ENCODE results near the gene SGTA. TPM values are rescaled to one million over a fixed set of nuclear protein-coding genes. Genes with fewer than 3 reads are reported as not detected.

Gene SGTA
- total RNA-seq, 1 experiment from 2014 or later = 109 TPM

DNA sequence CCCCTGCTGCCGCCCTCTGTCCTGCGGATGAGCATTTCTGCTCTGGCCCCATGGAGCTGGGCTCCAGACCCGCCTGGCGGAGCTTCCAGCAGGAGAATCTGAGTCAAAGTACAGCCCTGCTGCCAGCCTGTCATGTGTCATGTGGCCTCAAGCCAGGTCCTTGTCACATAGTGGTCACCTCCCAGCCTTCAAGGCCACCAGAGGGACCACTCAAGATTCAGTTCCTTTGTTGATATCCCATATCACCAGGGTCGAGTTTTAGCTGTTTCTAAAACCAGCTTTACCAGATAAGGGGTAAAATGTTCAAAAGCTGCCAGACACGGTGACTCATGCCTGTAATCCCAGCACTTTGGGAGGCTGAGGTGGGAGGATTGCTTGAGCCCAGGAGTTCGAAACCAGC, 15.7 kb upstream of the SGTA start (continued):
- TF ChIP-seq, protein P1, sequence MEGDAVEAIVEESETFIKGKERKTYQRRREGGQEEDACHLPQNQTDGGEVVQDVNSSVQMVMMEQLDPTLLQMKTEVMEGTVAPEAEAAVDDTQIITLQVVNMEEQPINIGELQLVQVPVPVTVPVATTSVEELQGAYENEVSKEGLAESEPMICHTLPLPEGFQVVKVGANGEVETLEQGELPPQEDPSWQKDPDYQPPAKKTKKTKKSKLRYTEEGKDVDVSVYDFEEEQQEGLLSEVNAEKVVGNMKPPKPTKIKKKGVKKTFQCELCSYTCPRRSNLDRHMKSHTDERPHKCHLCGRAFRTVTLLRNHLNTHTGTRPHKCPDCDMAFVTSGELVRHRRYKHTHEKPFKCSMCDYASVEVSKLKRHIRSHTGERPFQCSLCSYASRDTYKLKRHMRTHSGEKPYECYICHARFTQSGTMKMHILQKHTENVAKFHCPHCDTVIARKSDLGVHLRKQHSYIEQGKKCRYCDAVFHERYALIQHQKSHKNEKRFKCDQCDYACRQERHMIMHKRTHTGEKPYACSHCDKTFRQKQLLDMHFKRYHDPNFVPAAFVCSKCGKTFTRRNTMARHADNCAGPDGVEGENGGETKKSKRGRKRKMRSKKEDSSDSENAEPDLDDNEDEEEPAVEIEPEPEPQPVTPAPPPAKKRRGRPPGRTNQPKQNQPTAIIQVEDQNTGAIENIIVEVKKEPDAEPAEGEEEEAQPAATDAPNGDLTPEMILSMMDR (IDR thresholded peaks at IDR 0.05 in 2 of 3, conservative IDR thresholded peaks at IDR 0.05 in 1 of 3; ENCODE audit: borderline replicate concordance in 1 of 3, insufficient read depth in 1 of 3, low read depth in 2 of 3, low read length in 2 of 3) = no peak
- TF ChIP-seq, protein P2, sequence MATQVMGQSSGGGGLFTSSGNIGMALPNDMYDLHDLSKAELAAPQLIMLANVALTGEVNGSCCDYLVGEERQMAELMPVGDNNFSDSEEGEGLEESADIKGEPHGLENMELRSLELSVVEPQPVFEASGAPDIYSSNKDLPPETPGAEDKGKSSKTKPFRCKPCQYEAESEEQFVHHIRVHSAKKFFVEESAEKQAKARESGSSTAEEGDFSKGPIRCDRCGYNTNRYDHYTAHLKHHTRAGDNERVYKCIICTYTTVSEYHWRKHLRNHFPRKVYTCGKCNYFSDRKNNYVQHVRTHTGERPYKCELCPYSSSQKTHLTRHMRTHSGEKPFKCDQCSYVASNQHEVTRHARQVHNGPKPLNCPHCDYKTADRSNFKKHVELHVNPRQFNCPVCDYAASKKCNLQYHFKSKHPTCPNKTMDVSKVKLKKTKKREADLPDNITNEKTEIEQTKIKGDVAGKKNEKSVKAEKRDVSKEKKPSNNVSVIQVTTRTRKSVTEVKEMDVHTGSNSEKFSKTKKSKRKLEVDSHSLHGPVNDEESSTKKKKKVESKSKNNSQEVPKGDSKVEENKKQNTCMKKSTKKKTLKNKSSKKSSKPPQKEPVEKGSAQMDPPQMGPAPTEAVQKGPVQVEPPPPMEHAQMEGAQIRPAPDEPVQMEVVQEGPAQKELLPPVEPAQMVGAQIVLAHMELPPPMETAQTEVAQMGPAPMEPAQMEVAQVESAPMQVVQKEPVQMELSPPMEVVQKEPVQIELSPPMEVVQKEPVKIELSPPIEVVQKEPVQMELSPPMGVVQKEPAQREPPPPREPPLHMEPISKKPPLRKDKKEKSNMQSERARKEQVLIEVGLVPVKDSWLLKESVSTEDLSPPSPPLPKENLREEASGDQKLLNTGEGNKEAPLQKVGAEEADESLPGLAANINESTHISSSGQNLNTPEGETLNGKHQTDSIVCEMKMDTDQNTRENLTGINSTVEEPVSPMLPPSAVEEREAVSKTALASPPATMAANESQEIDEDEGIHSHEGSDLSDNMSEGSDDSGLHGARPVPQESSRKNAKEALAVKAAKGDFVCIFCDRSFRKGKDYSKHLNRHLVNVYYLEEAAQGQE (IDR thresholded peaks at IDR 0.05; ENCODE audit: low read depth) = no peak
- no peak for TF ChIP-seq CBX3 (IDR thresholded peaks at IDR 0.05; ENCODE audit: low read depth)

DNA sequence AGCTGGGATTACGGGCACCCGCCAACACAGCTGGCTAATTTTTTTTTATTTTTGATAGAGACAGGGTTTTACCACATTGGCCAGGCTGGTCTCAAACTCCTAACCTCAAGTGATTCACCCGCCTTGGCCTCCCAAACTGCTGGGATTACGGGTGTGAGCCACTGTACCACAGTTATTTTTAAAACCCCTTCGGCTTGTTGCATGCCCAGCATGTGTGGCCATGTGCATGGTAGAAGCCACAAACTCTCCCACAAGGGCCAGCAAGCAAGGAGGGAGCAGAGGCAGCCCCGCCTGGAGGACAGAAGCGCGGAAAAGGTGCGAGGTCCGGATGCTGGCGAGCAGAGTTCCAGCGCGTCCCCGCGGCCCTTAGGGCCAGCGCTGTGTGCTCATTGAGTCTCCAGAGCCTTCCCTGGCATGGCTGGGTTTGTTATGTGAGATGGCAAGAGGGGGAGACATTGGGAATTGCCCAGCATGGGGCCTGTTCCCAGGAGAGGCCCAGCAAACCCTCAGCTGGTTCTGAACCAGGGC, 15.1 kb upstream of the SGTA start:
- DNase-seq (ENCODE audit: low read depth, low spot score) (no peak), ATAC-seq (no peak)
- ChIA-PET RAD21 (ENCODE audit: low non-redundant PET in 1 of 2, low total read pairs in 2 of 2, uncharacterized antibody in 2 of 2, unreplicated experiment in 2 of 2) (interaction anchor here in 1 of 2 experiments (0.6 kb wide), 1 partner anchor 167 kb away, joined by 5 read pairs; no protein-coding TSS in a partner anchor), CTCF (no interaction called here), POLR2A (no interaction called here)
- no peak overlapping the region for H3K4me2 ChIP-seq (ENCODE audit: low read length)
- no peak overlapping the region for H3K4me3 ChIP-seq (replicated peaks in 1 of 2; ENCODE audit: low read depth in 1 of 2, low read length in 2 of 2)
- no peaks in the 10 kb centered on the region for H3K27me3 ChIP-seq (ENCODE audit: insufficient read depth, low read length)
- peaks cover 45% of the 10 kb centered on the region for H3K79me2 ChIP-seq (ENCODE audit: insufficient read depth, low read length)
- BruUV-seq (replicated peaks) = no TSS peak
- H3K9me3 ChIP-seq (ENCODE audit: control insufficient read depth in 1 of 2, insufficient read depth in 1 of 2, low read depth in 1 of 2, low read length in 2 of 2) = no peaks in the 10 kb centered on the region
- H2AFZ ChIP-seq (ENCODE audit: low read depth, low read length, poor library complexity, severe bottlenecking) = no peak overlapping the region
- peaks cover 41 to 64% of the 10 kb centered on the region in 2 experiments; a peak in 3 of 4 replicates for H3K36me3 ChIP-seq (ENCODE audit: control insufficient read depth in 1 of 2, insufficient read depth in 2 of 2, low read length in 2 of 2)
- no peaks in the 10 kb centered on the region for H4K20me1 ChIP-seq (ENCODE audit: insufficient read depth)
- H3K27ac ChIP-seq (ENCODE audit: low read depth, low read length) = no peak overlapping the region
- no peaks in the 10 kb centered on the region for H3K9me2 ChIP-seq (ENCODE audit: insufficient read depth)
- peaks cover 0 to 6% of the 10 kb centered on the region in 2 experiments; a peak in 2 of 4 replicates for H3K4me1 ChIP-seq (ENCODE audit: control insufficient read depth in 1 of 2, insufficient read depth in 2 of 2, low read length in 2 of 2)
- intact Hi-C loops (cut with micrococcal nuclease) = no loop called here
- H3K9ac ChIP-seq (ENCODE audit: low read length) = no peak overlapping the region
- TF ChIP-seq ZNF274 (IDR thresholded peaks at IDR 0.05; ENCODE audit: low read depth, low read length) (no peak), YY1 (IDR thresholded peaks at IDR 0.05; ENCODE audit: extremely low read depth, insufficient replicate concordance, low read depth, low read length) (no peak), ZFX (IDR thresholded peaks at IDR 0.05) (no peak), ELF1 (IDR thresholded peaks at IDR 0.05; ENCODE audit: borderline replicate concordance, low read depth) (no peak), SP1 (IDR thresholded peaks at IDR 0.05; ENCODE audit: low read depth) (no peak), FOSL1 (IDR thresholded peaks at IDR 0.05; ENCODE audit: low read depth) (no peak), RAD21 (IDR thresholded peaks at IDR 0.05; ENCODE audit: low read depth) (no peak), EZH2 (IDR thresholded peaks at IDR 0.05) (no peak), POLR2AphosphoS5 (IDR thresholded peaks at IDR 0.05; ENCODE audit: low read depth, low read length) (no peak), CEBPB (IDR thresholded peaks at IDR 0.05; ENCODE audit: low read depth) (no peak)
- TF ChIP-seq, protein P3, sequence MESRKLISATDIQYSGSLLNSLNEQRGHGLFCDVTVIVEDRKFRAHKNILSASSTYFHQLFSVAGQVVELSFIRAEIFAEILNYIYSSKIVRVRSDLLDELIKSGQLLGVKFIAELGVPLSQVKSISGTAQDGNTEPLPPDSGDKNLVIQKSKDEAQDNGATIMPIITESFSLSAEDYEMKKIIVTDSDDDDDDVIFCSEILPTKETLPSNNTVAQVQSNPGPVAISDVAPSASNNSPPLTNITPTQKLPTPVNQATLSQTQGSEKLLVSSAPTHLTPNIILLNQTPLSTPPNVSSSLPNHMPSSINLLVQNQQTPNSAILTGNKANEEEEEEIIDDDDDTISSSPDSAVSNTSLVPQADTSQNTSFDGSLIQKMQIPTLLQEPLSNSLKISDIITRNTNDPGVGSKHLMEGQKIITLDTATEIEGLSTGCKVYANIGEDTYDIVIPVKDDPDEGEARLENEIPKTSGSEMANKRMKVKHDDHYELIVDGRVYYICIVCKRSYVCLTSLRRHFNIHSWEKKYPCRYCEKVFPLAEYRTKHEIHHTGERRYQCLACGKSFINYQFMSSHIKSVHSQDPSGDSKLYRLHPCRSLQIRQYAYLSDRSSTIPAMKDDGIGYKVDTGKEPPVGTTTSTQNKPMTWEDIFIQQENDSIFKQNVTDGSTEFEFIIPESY (IDR thresholded peaks at IDR 0.05; ENCODE audit: extremely low read depth, insufficient replicate concordance, low read length) = no peak
- TF ChIP-seq, protein P1 (IDR thresholded peaks at IDR 0.05 in 2 of 3, conservative IDR thresholded peaks at IDR 0.05 in 1 of 3; ENCODE audit: borderline replicate concordance in 1 of 3, insufficient read depth in 1 of 3, low read depth in 2 of 3, low read length in 2 of 3) = no peak

All from HCT116 (cell line).